Measurements from ENCODE around the gene PARD3B.

GRCh38 chr2:205409411-205409810 lies 864.1 kb downstream of the PARD3B start:
- TF ChIP-seq, protein P1, sequence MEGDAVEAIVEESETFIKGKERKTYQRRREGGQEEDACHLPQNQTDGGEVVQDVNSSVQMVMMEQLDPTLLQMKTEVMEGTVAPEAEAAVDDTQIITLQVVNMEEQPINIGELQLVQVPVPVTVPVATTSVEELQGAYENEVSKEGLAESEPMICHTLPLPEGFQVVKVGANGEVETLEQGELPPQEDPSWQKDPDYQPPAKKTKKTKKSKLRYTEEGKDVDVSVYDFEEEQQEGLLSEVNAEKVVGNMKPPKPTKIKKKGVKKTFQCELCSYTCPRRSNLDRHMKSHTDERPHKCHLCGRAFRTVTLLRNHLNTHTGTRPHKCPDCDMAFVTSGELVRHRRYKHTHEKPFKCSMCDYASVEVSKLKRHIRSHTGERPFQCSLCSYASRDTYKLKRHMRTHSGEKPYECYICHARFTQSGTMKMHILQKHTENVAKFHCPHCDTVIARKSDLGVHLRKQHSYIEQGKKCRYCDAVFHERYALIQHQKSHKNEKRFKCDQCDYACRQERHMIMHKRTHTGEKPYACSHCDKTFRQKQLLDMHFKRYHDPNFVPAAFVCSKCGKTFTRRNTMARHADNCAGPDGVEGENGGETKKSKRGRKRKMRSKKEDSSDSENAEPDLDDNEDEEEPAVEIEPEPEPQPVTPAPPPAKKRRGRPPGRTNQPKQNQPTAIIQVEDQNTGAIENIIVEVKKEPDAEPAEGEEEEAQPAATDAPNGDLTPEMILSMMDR (conservative IDR thresholded peaks at IDR 0.05) = no peak
- TF ChIP-seq EZH2 (IDR thresholded peaks at IDR 0.05; ENCODE audit: low read depth) = no peak

All from PC-9 (cell line).